A549 treated with AZD2906 at 1 μM for 4 hours (cell line): ENCODE results near the gene PAX5. TPM values are rescaled to one million over a fixed set of nuclear protein-coding genes. Genes with fewer than 3 reads are reported as not detected.

ENCODE experiments used
- total RNA-seq: library from RNA; stranded (reverse); fragments of 200-300 nt; extraction: Qiagen RNA extraction; gene quantifications from 5 replicates; pipeline ENCODE4 v1.2.3, GENCODE V29; 2022

Gene PAX5
- total RNA-seq, result 0.01 to 0.09 TPM (median 0.03 TPM) in 5 replicates

DNA sequence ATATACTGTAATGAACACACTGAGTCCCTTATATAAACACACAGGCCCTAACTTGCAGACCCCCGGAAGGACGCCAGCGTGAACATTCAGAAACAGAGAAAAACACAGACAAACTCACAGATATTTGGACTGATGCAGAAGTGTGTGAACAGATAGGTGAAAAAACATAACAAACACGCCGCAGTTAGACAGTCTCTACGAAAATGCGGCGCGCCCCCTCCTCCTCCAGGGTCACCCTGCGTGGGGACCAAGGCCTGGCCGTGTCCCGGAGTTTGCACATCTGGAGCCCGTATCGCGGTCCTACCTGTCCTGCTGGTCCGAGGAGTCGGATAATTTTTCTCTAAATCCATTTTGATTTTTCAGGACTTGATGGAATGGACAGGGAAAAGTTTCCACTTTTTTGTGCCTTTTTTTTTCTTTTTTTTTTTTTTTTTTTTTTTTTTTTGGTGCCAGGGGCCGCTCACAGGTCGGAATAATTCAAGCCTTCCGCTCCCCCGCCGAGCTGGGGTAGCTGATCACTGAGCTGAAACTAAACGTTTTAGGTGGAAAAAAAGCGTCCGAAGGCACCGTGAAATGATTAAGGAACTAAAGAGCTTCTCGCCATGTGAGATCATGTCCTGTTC lies at the start of gene PAX5:
TSS of gene PAX5 (minus strand) at position 587 of the 623 bp plus-strand sequence. CDS start at position 350, 237 bp downstream.

Other genes with a start within 250 kb of the PAX5 start
- 9.7 to 13.4 TPM (median 10.8 TPM) in 5 replicates for gene ZCCHC7, start 86.3 kb upstream of the PAX5 start, total RNA-seq